ENCODE measurements around the gene USP30.

- TF ChIP-seq CTCF (IDR thresholded peaks at IDR 0.05) (no peak), POLR2A (IDR thresholded peaks at IDR 0.05) (no peak)
These were observed 46.3 kb downstream of the USP30 start for GRCh38 chr12:109098651-109099050.
